K562 (cell line): Measurements from ENCODE around the gene WFIKKN2. TPM values are rescaled to one million over a fixed set of nuclear protein-coding genes. Genes with fewer than 3 reads are reported as not detected.

ENCODE experiments used
- ATAC-seq: fragments of 200-7000 bp; cut with Tn5 transposase; 3 replicates; pipeline ENCODE4 v1.9.1; 2020; ENCODE audit warnings: moderate library complexity
- BruUV-seq: library from RNA; stranded (reverse); fragments of 400-500 nt; replicated peaks from 2 replicates; lab custom pipeline; 2021; lab: Mats Ljungman, UMichigan
- CTCF ChIA-PET: fragments of 300-600 bp; formaldehyde crosslinking; extraction: SDS; loops from one replicate; lab custom pipeline; 2021; ENCODE audit warnings: low intra/inter-chr PET ratio; lab: Yijun Ruan, JAX
- POLR2A ChIA-PET: fragments of 300-600, 350-650 bp; sonication (Branson Sonifier 250); formaldehyde crosslinking; extraction: SDS; loops from one replicate; lab custom pipeline; 2021; ENCODE audit warnings: antibody characterized with exemption, inconsistent platforms; lab: Yijun Ruan, JAX
- DNase-seq, 4 experiments: peaks; one replicate each; pipeline versions ENCODE4 v3.0.0 to v3.0.0-alpha.2; 2011 to 2018; ENCODE audit warnings: low spot score in 3 of 4, mixed read lengths in 3 of 4; ENCODE audit errors: extremely low read depth in 1 of 4
- FAIRE-seq: peaks from 2 replicates; lab custom pipeline; 2011; peaks lifted over from hg19 to GRCh38; lab: Jason Lieb, UNC
- H2AFZ ChIP-seq: 2 replicates; pipeline ENCODE4 v1.6.0; 2011; ENCODE audit warnings: low read depth, low read length, control low read depth, inconsistent platforms
- H3K27ac ChIP-seq: fragments of 200-600 bp; 3 replicates; pipeline ENCODE4 v1.8.0; 2011; ENCODE audit warnings: low read depth, mild to moderate bottlenecking, control low read depth, inconsistent platforms, low read length, moderate library complexity, mixed read lengths; ENCODE audit errors: extremely low read depth
- H3K27me3 ChIP-seq, 2 experiments: fragments of 300-600 bp in 1 of 2; 2 replicates in 1 of 2; 3 replicates in 1 of 2; pipeline versions ENCODE4 v1.6.0 to v1.8.0; 2011; ENCODE audit warnings: inconsistent platforms in 2 of 2, low read length in 2 of 2, mild to moderate bottlenecking in 1 of 2, mixed read lengths in 1 of 2, moderate library complexity in 1 of 2; ENCODE audit not compliant: control insufficient read depth in 2 of 2, insufficient read depth in 2 of 2
- H3K36me3 ChIP-seq: fragments of 300-600 bp; 3 replicates; pipeline ENCODE4 v1.8.0; 2011; ENCODE audit warnings: mild to moderate bottlenecking, low read length, inconsistent platforms; ENCODE audit not compliant: control insufficient read depth, insufficient read depth
- H3K4me1 ChIP-seq, 2 experiments: fragments of 200-600 bp in 1 of 2; replicated peaks in 1 of 2; 2 replicates in 1 of 2; 3 replicates in 1 of 2; pipeline versions ENCODE4 v1.5.1 to v1.8.0; 2011; ENCODE audit warnings: inconsistent platforms in 2 of 2, low read length in 2 of 2, mild to moderate bottlenecking in 1 of 2, mixed read lengths in 1 of 2, moderate library complexity in 1 of 2; ENCODE audit not compliant: control insufficient read depth in 2 of 2, insufficient read depth in 2 of 2
- H3K4me2 ChIP-seq: 2 replicates; pipeline ENCODE4 v1.6.1; 2011; ENCODE audit warnings: low read length, control low read depth, inconsistent platforms, mixed read lengths; ENCODE audit not compliant: insufficient read depth
- H3K4me3 ChIP-seq: fragments of 200-600 bp; sonication (generic), shearing (Covaris generic); 2 replicates; pipeline ENCODE4 v1.5.1; 2016; ENCODE audit warnings: control low read depth, inconsistent platforms
- H3K79me2 ChIP-seq: fragments of 200-600 bp; 3 replicates; pipeline ENCODE4 v1.8.0; 2011; ENCODE audit warnings: low read length, inconsistent platforms; ENCODE audit not compliant: control insufficient read depth, insufficient read depth
- H3K9ac ChIP-seq, 2 experiments: 2 replicates each; pipeline versions ENCODE4 v1.6.0 to v1.6.1; 2011; ENCODE audit warnings: low read depth in 2 of 2, low read length in 2 of 2, control low read depth in 1 of 2, inconsistent platforms in 1 of 2, mild to moderate bottlenecking in 1 of 2, mixed read lengths in 1 of 2; ENCODE audit not compliant: insufficient read depth in 1 of 2
- H3K9me1 ChIP-seq: one replicate; pipeline ENCODE4 v1.6.0; 2011; ENCODE audit warnings: inconsistent platforms, mild to moderate bottlenecking, low read length, moderate library complexity; ENCODE audit not compliant: control insufficient read depth, insufficient read depth
- H3K9me3 ChIP-seq: replicated peaks from 2 replicates; pipeline ENCODE4 v1.5.1; 2011; ENCODE audit warnings: low read depth, low read length, inconsistent platforms; ENCODE audit not compliant: control insufficient read depth, insufficient read depth
- H4K20me1 ChIP-seq: replicated peaks from 2 replicates; pipeline ENCODE4 v1.6.1; 2011; ENCODE audit warnings: low read length, inconsistent platforms, mixed read lengths; ENCODE audit not compliant: control insufficient read depth, insufficient read depth
- BCOR ChIP-seq: fragments of 450-650 bp; IDR thresholded peaks from 2 replicates; pipeline ENCODE4 v1.6.1; 2016
- FOXA3 ChIP-seq, 2 experiments: fragments of 450-650 bp in 1 of 2; sonication (generic) in 1 of 2; formaldehyde crosslinking; IDR thresholded peaks in 1 of 2; conservative IDR thresholded peaks in 1 of 2; 2 replicates each; pipeline versions ENCODE4 v1.4.0 to v1.8.0; 2020 to 2022; ENCODE audit warnings: mild to moderate bottlenecking in 2 of 2, missing genetic modification reagents in 1 of 2
- FUS ChIP-seq: fragments of 200-400 bp; formaldehyde crosslinking; optimal IDR thresholded peaks from 2 replicates; pipeline ENCODE3; 2017; ENCODE audit warnings: low read depth, low read length
- GTF2E2 ChIP-seq: fragments of 200-800 bp; sonication (Bioruptor generic); IDR thresholded peaks from 2 replicates; pipeline ENCODE4 v1.6.1; 2016; ENCODE audit warnings: missing genetic modification characterization, missing compliant biosample characterization
- GTF2F1 ChIP-seq: IDR thresholded peaks from 2 replicates; pipeline ENCODE4 v1.6.1; 2011; ENCODE audit warnings: low read depth, low read length, improper control_type of control experiment
- HDAC3 ChIP-seq: fragments of 450-650 bp; IDR thresholded peaks from 2 replicates; pipeline ENCODE4 v1.6.1; 2018; ENCODE audit warnings: borderline replicate concordance, mild to moderate bottlenecking, moderate library complexity; ENCODE audit not compliant: partially characterized antibody
- KDM1A ChIP-seq, 2 experiments: fragments of 450-650 bp; IDR thresholded peaks; 2 replicates each; pipeline ENCODE4 v1.6.1; 2016; ENCODE audit warnings: mild to moderate bottlenecking in 2 of 2
- NELFE ChIP-seq: IDR thresholded peaks from 2 replicates; pipeline ENCODE4 v1.6.1; 2011; ENCODE audit warnings: mild to moderate bottlenecking; ENCODE audit not compliant: insufficient read depth, insufficient read length
- PHF20 ChIP-seq: fragments of 450-650 bp; IDR thresholded peaks from 2 replicates; pipeline ENCODE4 v1.6.1; 2018; ENCODE audit not compliant: partially characterized antibody
- RBM25 ChIP-seq: fragments of 200-400 bp; formaldehyde crosslinking; IDR thresholded peaks from 2 replicates; pipeline ENCODE4 v1.6.1; 2018; ENCODE audit warnings: low read length, low read depth, moderate library complexity; ENCODE audit not compliant: severe bottlenecking
- SRSF9 ChIP-seq: fragments of 200-400 bp; formaldehyde crosslinking; IDR thresholded peaks from 2 replicates; pipeline ENCODE4 v1.6.1; 2017; ENCODE audit warnings: low read depth, low read length, borderline replicate concordance
- TAF9B ChIP-seq: fragments of 450-650 bp; IDR thresholded peaks from 2 replicates; pipeline ENCODE4 v1.6.1; 2018; ENCODE audit warnings: mild to moderate bottlenecking; ENCODE audit not compliant: partially characterized antibody
- ZEB2 ChIP-seq: fragments of 450-650 bp; IDR thresholded peaks from 2 replicates; pipeline ENCODE4 v1.6.1; 2016
- ZFP36 ChIP-seq: fragments of 150-350 bp; IDR thresholded peaks from 2 replicates; pipeline ENCODE4 v1.6.1; 2018; ENCODE audit warnings: low read length, low read depth; ENCODE audit not compliant: partially characterized antibody
- ZNF41 ChIP-seq: fragments of 250-450 bp; sonication (Bioruptor Pico); conservative IDR thresholded peaks from 2 replicates; pipeline ENCODE4 v1.4.0; 2020; ENCODE audit warnings: mild to moderate bottlenecking
- WGBS: fragments of 100-300 bp; shearing (Covaris generic); methylation state at CpG from one replicate; pipeline ENCODE4 v1.1.6; 2016; ENCODE audit warnings: low coverage, mixed read lengths; ENCODE audit not compliant: insufficient coverage; ENCODE audit errors: missing lambda C conversion rate; 5-methylcytosine and 5-hydroxymethylcytosine counted together
- in situ Hi-C: fragments of 300-500 bp; cut with MboI; formaldehyde crosslinking; loops from 4 replicates; pipeline ENCODE4 v1.15.0; 2018; ENCODE audit warnings: inconsistent platforms, mixed read lengths
- intact Hi-C: fragments of 100-400 bp; cut with micrococcal nuclease; formaldehyde crosslinking; loops from 2 replicates; pipeline ENCODE4 v1.14.2; 2022
- polyA plus RNA-seq, 8 experiments: library from polyadenylated mRNA; depleted of rRNA in 4 of 8; stranded (reverse) in 5 of 8; unstranded in 3 of 8; fragments of >200 nt; fragmentation: Nextera tagmentation in 2 of 8; fragmentation: Illumina TruSeq in 1 of 8; extraction: Ambion mirVana in 2 of 8; extraction: Trizol in 1 of 8; gene quantifications; 2 replicates each; pipeline versions ENCODE4 v1.2.1 to v1.2.3, GENCODE V29; 2011 to 2014; ENCODE audit warnings: inconsistent platforms in 1 of 8, missing spikeins in 1 of 8
- total RNA-seq, 7 experiments: library from RNA; depleted of rRNA in 6 of 7; stranded (reverse); fragments of >200 nt in 6 of 7; fragmentation: Illumina TruSeq in 2 of 7; extraction: Trizol in 2 of 7; gene quantifications; 2 replicates each; pipeline versions ENCODE4 v1.2.1 to v1.2.3, GENCODE V29; 2011 to 2021; ENCODE audit warnings: low replicate concordance in 1 of 7
- TF ChIP-seq, protein P1 (sequence below): sonication (generic); formaldehyde crosslinking; IDR thresholded peaks from 2 replicates; pipeline ENCODE4 v1.8.0; 2022; ENCODE audit warnings: mild to moderate bottlenecking, missing genetic modification reagents

Gene WFIKKN2
- total and polyA plus RNA-seq, 9 of the 15 experiments (the other 6 are each of a cell fraction or from before 2014, with no cell fraction given) = 0.07 TPM; not detected in 8

DNA sequence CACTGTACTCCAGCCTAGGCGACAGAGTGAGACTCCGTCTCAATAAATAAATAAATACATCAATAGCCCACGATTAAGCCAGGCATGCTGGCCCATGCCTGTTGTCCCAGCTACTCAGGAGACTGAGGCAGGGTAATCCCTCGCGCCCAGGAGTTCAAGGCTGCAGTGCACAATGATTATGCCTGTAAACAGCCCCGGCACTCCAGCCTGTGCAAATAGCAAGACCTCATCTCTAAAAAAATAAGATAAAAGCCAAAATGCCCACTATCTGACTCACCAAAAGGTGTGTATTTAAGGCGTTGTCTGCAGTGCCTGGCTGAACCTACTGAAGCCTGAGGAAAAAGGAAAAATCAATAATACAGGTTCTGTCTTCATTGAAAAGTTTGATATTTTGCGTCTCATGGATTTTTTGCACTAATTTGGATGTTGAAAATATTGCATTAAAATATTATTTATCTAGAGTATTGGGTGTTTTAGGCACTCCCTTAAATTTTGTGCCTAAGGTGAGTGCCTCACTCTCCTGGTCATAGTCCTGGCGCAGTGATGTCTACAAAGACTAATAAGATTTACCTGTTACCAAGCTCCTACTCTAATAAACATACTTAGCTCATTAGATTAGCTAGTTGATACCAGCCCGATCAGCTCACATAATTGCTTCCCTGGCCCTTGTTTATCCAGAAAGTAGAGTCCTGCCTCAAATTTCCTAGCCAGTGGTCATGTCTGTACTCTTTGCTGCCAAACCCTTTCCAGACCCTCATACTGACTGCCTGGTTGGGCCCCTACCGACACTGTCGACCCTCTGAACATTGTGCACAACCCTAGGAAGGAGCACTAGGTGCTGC, 55.5 kb downstream of the WFIKKN2 start:
- WGBS = 23% methylated on average over 12 of the region's 12 CpGs
- no peak for ATAC-seq
- no peak overlapping the region for H3K4me2 ChIP-seq
- H3K27me3 ChIP-seq = no peaks in the 10 kb centered on the region
- no peaks in the 10 kb centered on the region for H4K20me1 ChIP-seq
- POLR2A ChIA-PET = no interaction called here
- peaks cover 7 to 11% of the 10 kb centered on the region in 2 experiments; a peak in 4 of 5 replicates for H3K4me1 ChIP-seq
- no TSS peak for BruUV-seq
- no peak overlapping the region for H3K9ac ChIP-seq
- H3K4me3 ChIP-seq = no peak overlapping the region
- TF ChIP-seq FUS (no peak), HDAC3 (no peak), GTF2E2 (tag) (no peak), GTF2F1 (no peak)
- TF ChIP-seq, all 486 proteins: peak for 0
- Histone ChIP-seq H2AFZ (no peak overlapping the region), H3K9me3 (no peaks in the 10 kb centered on the region), H3K36me3 (no peaks in the 10 kb centered on the region), H3K9me1 (no peaks in the 10 kb centered on the region), H3K27ac (no peak overlapping the region), H3K79me2 (no peaks in the 10 kb centered on the region)
- CTCF ChIA-PET = no interaction called here
- in situ Hi-C loops = no loop called here
- DNase-seq (peak in 1 of 4 experiments; percentile 1), FAIRE-seq (no peak)
- intact Hi-C loops = no loop called here

DNA sequence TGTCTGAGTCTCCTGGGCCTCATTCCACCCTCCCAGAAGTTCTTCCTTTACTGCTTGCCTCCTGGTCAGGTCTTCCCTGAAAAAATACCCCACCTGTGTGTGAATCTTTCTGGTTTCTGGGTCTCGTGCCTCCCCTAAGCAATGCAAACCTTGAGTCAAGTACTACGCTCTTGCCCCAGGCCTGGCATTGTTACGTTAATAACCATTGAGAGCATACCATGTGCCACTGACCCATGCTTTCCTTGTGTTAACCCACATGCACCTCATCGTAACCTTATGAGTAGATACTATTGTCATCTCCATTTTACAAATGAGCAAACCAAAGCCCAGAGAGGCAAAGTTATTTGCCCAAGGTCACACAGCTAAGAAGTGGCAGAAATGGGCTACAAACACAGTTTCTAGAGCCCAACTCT, 56.2 kb downstream of the WFIKKN2 start:
- Histone ChIP-seq H3K4me3 (no peak overlapping the region), H3K9me1 (no peaks in the 10 kb centered on the region), H3K79me2 (no peaks in the 10 kb centered on the region), H3K9ac (no peak overlapping the region), H3K4me1 (peaks cover 7 to 11% of the 10 kb centered on the region in 2 experiments; a peak in 4 of 5 replicates), H3K27me3 (no peaks in the 10 kb centered on the region), H4K20me1 (no peaks in the 10 kb centered on the region), H3K4me2 (no peak overlapping the region), H2AFZ (no peak overlapping the region), H3K9me3 (no peaks in the 10 kb centered on the region), H3K27ac (no peak overlapping the region), H3K36me3 (no peaks in the 10 kb centered on the region)
- DNase-seq (peak in 1 of 4 experiments; percentile 1), ATAC-seq (no peak), FAIRE-seq (no peak)
- in situ Hi-C loops (no loop called here), intact Hi-C loops (no loop called here)
- TF ChIP-seq KDM1A (IDR thresholded peaks at IDR 0.05) (peak in 1 of 2 experiments; percentile 31; a peak in 2 of 4 replicates), NELFE (no peak), SRSF9 (no peak), ZFP36 (peak; percentile 63), RBM25 (peak; percentile 73), BCOR (peak; percentile 60), FOXA3 (CRISPR knock-in tag; conservative IDR thresholded peaks at IDR 0.05 in 1 of 2, IDR thresholded peaks at IDR 0.05 in 1 of 2) (no peak), ZEB2 (no peak), ZNF41 (CRISPR knock-in tag) (no peak), PHF20 (no peak), TAF9B (no peak)
- TF ChIP-seq, protein P1, sequence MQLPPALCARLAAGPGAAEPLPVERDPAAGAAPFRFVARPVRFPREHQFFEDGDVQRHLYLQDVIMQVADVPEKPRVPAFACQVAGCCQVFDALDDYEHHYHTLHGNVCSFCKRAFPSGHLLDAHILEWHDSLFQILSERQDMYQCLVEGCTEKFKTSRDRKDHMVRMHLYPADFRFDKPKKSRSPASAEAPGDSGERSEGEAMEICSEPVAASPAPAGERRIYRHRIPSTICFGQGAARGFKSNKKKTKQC (CRISPR knock-in tag) = no peak
- BruUV-seq = no TSS peak
- CTCF ChIA-PET = no interaction called here
- 72% methylated on average over 4 of the region's 4 CpGs for WGBS
- POLR2A ChIA-PET = interaction anchor here (2.5 kb wide), 1 partner anchor 25 kb away, joined by 8 read pairs; the partner anchor contains the start of gene TOB1
